Measurements from ENCODE around the gene TRNT1. TPM values are rescaled to one million over a fixed set of nuclear protein-coding genes. Genes with fewer than 3 reads are reported as not detected.

Gene TRNT1
- 9.4 and 15.8 TPM in 2 replicates for total RNA-seq

DNA sequence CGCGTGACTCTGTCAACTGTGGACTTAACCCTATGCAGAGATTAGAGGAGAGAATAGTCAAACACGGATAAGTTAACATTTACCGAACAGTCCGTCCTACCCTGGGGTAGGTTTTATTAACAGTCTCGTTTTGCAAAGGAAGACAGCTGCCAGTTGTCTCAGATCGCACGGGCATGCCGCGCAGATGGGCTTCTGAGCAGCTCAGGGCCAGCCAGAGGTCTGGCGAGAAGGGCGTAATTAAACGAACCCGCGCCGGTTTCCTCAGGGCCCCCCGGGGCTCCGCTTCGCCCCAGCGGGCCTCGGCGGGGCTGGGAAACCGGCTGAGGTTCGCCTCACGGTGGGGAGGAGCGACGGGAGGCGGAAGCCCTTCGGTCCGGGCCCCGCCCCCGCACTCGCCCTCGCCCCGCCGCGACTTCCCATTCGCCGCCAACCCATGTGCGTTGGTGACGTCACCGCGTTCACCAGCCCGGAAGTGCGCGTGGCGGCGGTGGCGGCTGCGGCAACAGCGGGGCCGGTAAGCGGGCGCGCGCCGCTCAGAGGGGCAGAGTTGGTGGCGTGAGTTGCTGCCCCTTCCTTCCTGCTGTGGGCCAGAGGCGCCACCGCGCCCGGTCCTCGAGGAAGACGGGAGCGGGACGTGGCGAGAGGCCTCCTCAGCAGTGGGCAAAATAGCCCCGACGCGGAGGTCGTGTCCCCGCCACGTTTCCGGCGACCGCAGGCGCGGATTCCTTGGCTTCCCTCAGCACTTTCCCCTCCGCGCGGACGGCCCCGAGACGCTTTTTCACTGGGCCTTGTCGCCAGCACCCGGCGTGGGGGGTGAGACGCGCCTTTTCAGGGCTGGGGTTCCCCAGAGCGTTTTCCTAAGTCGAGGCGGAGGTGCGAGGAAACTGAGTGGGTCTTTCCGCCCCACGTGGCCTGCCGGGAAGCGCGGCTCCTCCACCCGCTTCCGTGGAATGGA, at the start of gene TRNT1:
TSS of gene TRNT1 (plus strand) at position 464 of the 955 bp plus-strand sequence. CDS start 2,101 bp downstream, outside the sequence.

DNA sequence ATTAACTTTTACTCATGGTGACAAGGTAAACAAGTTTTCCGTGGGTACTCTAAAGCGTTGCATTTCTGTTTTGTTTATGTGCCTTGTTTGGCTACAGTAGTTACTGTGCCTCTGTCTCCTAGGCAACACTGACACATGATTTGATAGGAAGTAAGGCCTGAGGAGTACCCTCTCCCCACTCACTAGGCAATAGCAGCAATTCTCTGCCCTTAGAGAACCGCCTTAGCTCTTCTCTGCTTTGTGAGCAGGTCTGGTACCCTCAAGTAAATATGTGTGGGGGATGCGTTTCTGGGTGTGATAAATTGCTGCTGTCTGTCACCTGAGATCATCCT, 16.5 kb upstream of the TRNT1 start, which contains the start of gene IL5RA:
TSS of gene IL5RA (minus strand) at position 76 of the 332 bp plus-strand sequence. CDS start 5,390 bp downstream, outside the sequence.

DNA sequence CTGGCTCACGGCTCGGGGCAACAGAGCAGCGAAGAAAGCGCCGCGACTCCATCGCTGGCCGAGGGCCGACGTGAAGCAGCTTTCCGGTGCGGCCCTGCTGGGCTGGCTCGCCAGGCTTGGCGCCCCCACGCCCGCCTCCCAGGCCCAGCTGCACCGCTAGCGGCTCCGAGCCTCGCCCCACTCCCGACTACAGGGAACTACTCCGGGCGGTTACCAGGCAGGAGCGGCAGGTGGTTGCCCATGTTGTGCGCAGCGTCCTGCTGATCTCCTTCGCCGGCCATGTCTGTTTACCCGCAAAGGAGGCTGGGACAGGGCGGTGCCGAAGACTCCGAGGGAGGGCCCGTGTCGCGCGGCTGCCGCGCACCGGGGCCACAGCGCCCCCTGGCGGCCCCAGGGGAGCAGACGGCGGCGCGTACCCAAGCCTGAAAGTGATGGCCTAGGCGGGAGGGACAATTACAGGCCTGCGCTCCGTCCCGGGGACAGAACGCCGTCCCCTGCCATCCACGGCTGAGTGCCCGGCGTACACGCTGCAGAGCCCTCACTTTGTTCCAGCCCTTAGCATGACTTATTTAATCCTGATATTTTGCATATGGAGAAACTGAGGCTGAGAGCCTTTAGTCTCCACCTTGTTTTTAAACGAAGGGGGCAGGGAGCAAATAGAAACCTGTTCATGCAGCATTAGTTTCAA, 52.8 kb downstream of the TRNT1 start, which contains the start of gene CRBN:
TSS of gene CRBN (minus strand) at position 285 of the 688 bp plus-strand sequence. CDS start at position 281, 4 bp downstream.

Other genes with a start within 250 kb of the TRNT1 start
- gene IL5RA, start 16.6 kb upstream of the TRNT1 start, total RNA-seq: not detected in 2 replicates
- 38.7 and 72.3 TPM in 2 replicates for gene CRBN, start 52.8 kb downstream of the TRNT1 start, total RNA-seq